B cell (primary cell): Measurements from ENCODE around the gene MYOF. TPM values are rescaled to one million over a fixed set of nuclear protein-coding genes. Genes with fewer than 3 reads are reported as not detected.

Experiments
- ATAC-seq: fragments of 200-7000 bp; cut with Tn5 transposase; one replicate; pipeline ENCODE4 v1.10.0; 2021; ENCODE audit warnings: low read depth, mild to moderate bottlenecking, moderate number of reproducible peaks, moderate library complexity
- CTCF ChIA-PET: fragments of 350-600 bp; sonication (Branson Sonifier 250); formaldehyde crosslinking; loops from one replicate; lab custom pipeline; 2021; ENCODE audit warnings: antibody characterized with exemption, inconsistent platforms; lab: Charles Lee
- POLR2A ChIA-PET: fragments of 350-600 bp; sonication (Branson Sonifier 250); formaldehyde crosslinking; loops from one replicate; lab custom pipeline; 2021; ENCODE audit warnings: antibody characterized with exemption; lab: Charles Lee
- DNase-seq: peaks from one replicate; pipeline ENCODE4 v3.0.0; 2013
- H2AFZ ChIP-seq: 2 replicates; pipeline ENCODE4 v1.6.1; 2012; ENCODE audit warnings: mild to moderate bottlenecking, low read depth, low read length; ENCODE audit not compliant: insufficient read depth, poor library complexity, severe bottlenecking
- H3K27ac ChIP-seq, 2 donors: 1 replicate in 1 of 2; 2 replicates in 1 of 2; pipeline ENCODE4 v1.5.1; 2012 to 2013; ENCODE audit warnings: low read length in 2 of 2, mild to moderate bottlenecking in 2 of 2, moderate library complexity in 1 of 2
- H3K27me3 ChIP-seq, 4 experiments: fragments of 200-600 bp in 1 of 4; sonication (generic) in 1 of 4; replicated peaks in 1 of 4; 1 replicate in 2 of 4; 2 replicates in 2 of 4; pipeline versions ENCODE4 v1.6.1 to v1.7.0; 2013 to 2016; ENCODE audit warnings: low read length in 3 of 4, mild to moderate bottlenecking in 2 of 4, mixed read lengths in 1 of 4, moderate library complexity in 1 of 4; ENCODE audit not compliant: insufficient read depth in 4 of 4, control insufficient read depth in 3 of 4; ENCODE audit errors: control extremely low read depth in 1 of 4
- H3K36me3 ChIP-seq, 2 experiments: replicated peaks in 1 of 2; 1 replicate in 1 of 2; 2 replicates in 1 of 2; pipeline versions ENCODE4 v1.6.1 to v1.7.1; 2013; ENCODE audit warnings: low read length in 1 of 2; ENCODE audit not compliant: insufficient read depth in 2 of 2, control insufficient read depth in 1 of 2; ENCODE audit errors: control extremely low read depth in 1 of 2, extremely low read depth in 1 of 2
- H3K4me1 ChIP-seq, 2 donors: fragments of 200-600 bp in 1 of 2; sonication (generic) in 1 of 2; 1 replicate in 1 of 2; 2 replicates in 1 of 2; pipeline versions ENCODE4 v1.5.1 to v1.6.1; 2013 to 2017; ENCODE audit warnings: low read length in 2 of 2; ENCODE audit not compliant: control insufficient read depth in 2 of 2, insufficient read depth in 2 of 2
- H3K4me2 ChIP-seq: replicated peaks from 2 replicates; pipeline ENCODE3; 2012; ENCODE audit warnings: mild to moderate bottlenecking, low read depth, low read length; ENCODE audit not compliant: poor library complexity, severe bottlenecking
- H3K4me3 ChIP-seq, 5 experiments: fragments of 200-600 bp in 1 of 5; sonication (generic) in 1 of 5; 1 replicate in 3 of 5; 2 replicates in 2 of 5; pipeline versions ENCODE4 v1.5.1 to v1.7.0; 2011 to 2016; ENCODE audit warnings: low read length in 4 of 5, mild to moderate bottlenecking in 4 of 5, low read depth in 2 of 5, control low read depth in 1 of 5, moderate library complexity in 1 of 5; ENCODE audit not compliant: insufficient read depth in 1 of 5; ENCODE audit errors: control extremely low read depth in 1 of 5, extremely low read depth in 1 of 5
- H3K79me2 ChIP-seq: fragments of 200-600 bp; sonication (generic); one replicate; pipeline ENCODE4 v1.6.0; 2016; ENCODE audit warnings: low read length; ENCODE audit not compliant: control insufficient read depth, insufficient read depth
- H3K9ac ChIP-seq: fragments of 200-600 bp; sonication (generic); 2 replicates; pipeline ENCODE4 v1.6.1; 2017; ENCODE audit warnings: mild to moderate bottlenecking, low read length, moderate library complexity
- H3K9me3 ChIP-seq, 3 donors: one replicate each; pipeline versions ENCODE4 v1.6.1 to v1.7.1; 2013; ENCODE audit warnings: low read length in 2 of 3; ENCODE audit not compliant: control insufficient read depth in 2 of 3, insufficient read depth in 1 of 3; ENCODE audit errors: control extremely low read depth in 1 of 3
- H4K20me1 ChIP-seq: 2 replicates; pipeline ENCODE4 v1.6.0; 2012; ENCODE audit warnings: mild to moderate bottlenecking, low read length; ENCODE audit not compliant: insufficient read depth, control insufficient read depth, poor library complexity, severe bottlenecking
- H3K27ac Mint-ChIP-seq: one replicate; pipeline ENCODE4 v1.8.0; 2021; ENCODE audit warnings: mixed read lengths
- H3K27me3 Mint-ChIP-seq: one replicate; pipeline ENCODE4 v1.8.0; 2021; ENCODE audit warnings: mixed read lengths
- H3K4me1 Mint-ChIP-seq: one replicate; pipeline ENCODE4 v1.8.0; 2021; ENCODE audit warnings: mixed read lengths
- H3K4me3 Mint-ChIP-seq: one replicate; pipeline ENCODE4 v1.8.0; 2021; ENCODE audit warnings: mixed read lengths
- H3K9me3 Mint-ChIP-seq: one replicate; pipeline ENCODE4 v1.8.0; 2022; ENCODE audit warnings: mixed read lengths; ENCODE audit not compliant: insufficient read depth
- EZH2 ChIP-seq: IDR thresholded peaks from 2 replicates; pipeline ENCODE4 v1.6.1; 2012; ENCODE audit warnings: borderline replicate concordance, low read depth, mild to moderate bottlenecking, moderate library complexity, low read length; ENCODE audit not compliant: insufficient read depth, poor library complexity, severe bottlenecking
- WGBS: methylation state at CpG from one replicate; pipeline ENCODE4 v1.1.5; 2013; ENCODE audit warnings: missing lambda C conversion rate; ENCODE audit not compliant: insufficient coverage; 5-methylcytosine and 5-hydroxymethylcytosine counted together
- intact Hi-C: fragments of 100-400 bp; cut with micrococcal nuclease; formaldehyde crosslinking; loops from one replicate; pipeline ENCODE4 v1.10.0; 2022
- polyA plus RNA-seq: library from polyadenylated mRNA; depleted of rRNA; stranded (reverse); fragments of >200 nt; gene quantifications from 2 replicates; pipeline ENCODE4 v1.2.3, GENCODE V29; 2012
- total RNA-seq, 2 donors: library from RNA; stranded (reverse); fragments of 120-200 nt in 1 of 2; gene quantifications; 1 replicate in 1 of 2; 2 replicates in 1 of 2; pipeline versions ENCODE4 v1.2.3 to v1.2.4, GENCODE V29; 2013 to 2022
- TF ChIP-seq, protein P1 (sequence below): fragments of 200-600 bp; IDR thresholded peaks from one replicate; pipeline ENCODE4 v1.8.0; 2022; ENCODE audit warnings: antibody characterized with exemption, mild to moderate bottlenecking

Gene MYOF
- total and polyA plus RNA-seq, 2 donors (not counting 1 experiment from before 2014, with no cell fraction given): 0.07 to 0.18 TPM

DNA sequence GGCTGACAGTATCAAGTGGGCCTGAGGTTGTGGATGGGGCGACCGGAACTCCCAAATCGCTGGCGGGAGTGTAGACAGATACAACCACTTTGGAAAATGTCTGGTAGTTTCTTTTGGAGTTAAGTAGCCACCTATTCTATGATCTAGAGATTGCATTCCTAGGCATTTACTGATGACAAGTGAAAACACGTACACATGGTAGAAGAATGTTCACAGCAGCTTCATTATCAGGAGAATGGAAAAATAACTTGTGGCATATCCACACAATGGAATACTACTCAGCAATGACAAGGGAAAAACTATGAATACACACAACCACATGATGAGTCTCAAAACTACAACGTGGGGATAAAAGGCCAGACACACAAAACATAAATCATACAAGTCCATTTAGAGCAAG, 146.0 kb downstream of the MYOF start:
- H3K27me3 ChIP-seq: peaks cover 0 to 2% (median 0%) of the 10 kb centered on the region in 4 experiments
- no peaks in the 10 kb centered on the region for H3K36me3 ChIP-seq
- intact Hi-C loops: no loop called here
- Mint-ChIP-seq H3K9me3 (no peaks in the 10 kb centered on the region), H3K27me3 (peaks cover 13% of the 10 kb centered on the region), H3K4me3 (no peak overlapping the region), H3K4me1 (no peaks in the 10 kb centered on the region), H3K27ac (no peak overlapping the region)
- TF ChIP-seq, protein P1, sequence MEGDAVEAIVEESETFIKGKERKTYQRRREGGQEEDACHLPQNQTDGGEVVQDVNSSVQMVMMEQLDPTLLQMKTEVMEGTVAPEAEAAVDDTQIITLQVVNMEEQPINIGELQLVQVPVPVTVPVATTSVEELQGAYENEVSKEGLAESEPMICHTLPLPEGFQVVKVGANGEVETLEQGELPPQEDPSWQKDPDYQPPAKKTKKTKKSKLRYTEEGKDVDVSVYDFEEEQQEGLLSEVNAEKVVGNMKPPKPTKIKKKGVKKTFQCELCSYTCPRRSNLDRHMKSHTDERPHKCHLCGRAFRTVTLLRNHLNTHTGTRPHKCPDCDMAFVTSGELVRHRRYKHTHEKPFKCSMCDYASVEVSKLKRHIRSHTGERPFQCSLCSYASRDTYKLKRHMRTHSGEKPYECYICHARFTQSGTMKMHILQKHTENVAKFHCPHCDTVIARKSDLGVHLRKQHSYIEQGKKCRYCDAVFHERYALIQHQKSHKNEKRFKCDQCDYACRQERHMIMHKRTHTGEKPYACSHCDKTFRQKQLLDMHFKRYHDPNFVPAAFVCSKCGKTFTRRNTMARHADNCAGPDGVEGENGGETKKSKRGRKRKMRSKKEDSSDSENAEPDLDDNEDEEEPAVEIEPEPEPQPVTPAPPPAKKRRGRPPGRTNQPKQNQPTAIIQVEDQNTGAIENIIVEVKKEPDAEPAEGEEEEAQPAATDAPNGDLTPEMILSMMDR: no peak
- no peak for TF ChIP-seq EZH2
- H2AFZ ChIP-seq: no peak overlapping the region
- no peak overlapping the region for H3K27ac ChIP-seq
- no peak overlapping the region for H3K4me2 ChIP-seq
- POLR2A ChIA-PET: no interaction called here
- H3K4me3 ChIP-seq: no peak overlapping the region
- no peak for DNase-seq
- H3K79me2 ChIP-seq: no peaks in the 10 kb centered on the region
- H3K4me1 ChIP-seq: no peaks in the 10 kb centered on the region
- H3K9me3 ChIP-seq: no peaks in the 10 kb centered on the region
- 100% methylated on average over 4 of the region's 6 CpGs for WGBS
- no peak for ATAC-seq
- H3K9ac ChIP-seq: no peak overlapping the region
- CTCF ChIA-PET: no interaction called here
- no peaks in the 10 kb centered on the region for H4K20me1 ChIP-seq

DNA sequence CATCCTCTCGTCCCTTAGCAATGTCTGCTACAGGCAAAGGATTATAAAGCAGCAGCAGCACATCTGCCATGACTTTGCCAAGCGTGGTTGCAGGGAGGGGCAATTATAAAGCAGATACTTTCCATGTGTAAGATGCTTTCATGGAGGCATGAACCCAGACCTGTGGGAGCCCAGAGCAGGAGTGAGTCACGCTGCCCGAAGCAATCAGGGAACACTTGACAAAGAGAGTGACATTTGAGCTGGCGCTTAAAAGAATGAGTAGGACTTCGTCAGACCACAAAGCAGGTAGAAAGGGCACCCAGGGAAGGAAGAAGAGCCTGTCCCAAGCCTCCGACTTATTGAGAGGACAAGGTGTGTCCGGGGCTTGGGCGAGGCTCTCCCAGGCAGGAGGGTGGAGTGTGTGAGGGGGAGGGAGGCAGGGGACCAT, 147.2 kb downstream of the MYOF start:
- WGBS: 92% methylated on average over 9 of the region's 9 CpGs
- Histone ChIP-seq H2AFZ (no peak overlapping the region), H3K4me2 (no peak overlapping the region), H3K9me3 (no peaks in the 10 kb centered on the region), H4K20me1 (no peaks in the 10 kb centered on the region), H3K4me3 (no peak overlapping the region), H3K36me3 (no peaks in the 10 kb centered on the region), H3K79me2 (no peaks in the 10 kb centered on the region), H3K27me3 (no peaks in the 10 kb centered on the region), H3K4me1 (no peaks in the 10 kb centered on the region), H3K9ac (no peak overlapping the region), H3K27ac (no peak overlapping the region)
- ChIA-PET POLR2A (no interaction called here), CTCF (no interaction called here)
- no peak for ATAC-seq
- Mint-ChIP-seq H3K9me3 (no peaks in the 10 kb centered on the region), H3K4me1 (no peaks in the 10 kb centered on the region), H3K27ac (no peak overlapping the region), H3K4me3 (no peak overlapping the region), H3K27me3 (peaks cover 11% of the 10 kb centered on the region)
- no peak for TF ChIP-seq EZH2
- TF ChIP-seq, protein P1: no peak
- intact Hi-C loops: no loop called here
- no peak for DNase-seq
